ENCODE results near the gene CHKA. TPM values are rescaled to one million over a fixed set of nuclear protein-coding genes. Genes with fewer than 3 reads are reported as not detected.

The CHKA gene
- total and polyA plus RNA-seq, 2 experiments from 2014 or later, result 3.6 to 4.2 TPM

DNA sequence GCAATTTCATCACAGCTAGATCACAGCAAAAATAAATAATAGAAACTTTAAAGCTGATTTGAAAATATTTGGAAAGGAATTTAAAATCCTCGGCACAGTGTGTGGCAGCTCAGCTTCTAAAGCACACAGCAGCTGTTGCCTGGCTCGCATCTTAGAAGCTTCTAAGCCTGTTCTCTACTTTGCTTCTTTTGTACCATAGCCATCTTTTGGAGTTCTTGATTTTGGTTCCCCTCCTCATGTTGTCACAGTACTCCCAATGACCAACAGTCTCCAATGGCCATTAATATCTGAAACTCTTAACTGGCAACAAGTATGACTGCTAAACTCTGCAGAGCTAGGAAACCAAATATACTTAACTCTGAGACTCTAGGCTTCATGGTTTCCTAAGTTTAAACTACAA, 28.8 kb downstream of the CHKA start:
- TF ChIP-seq EZH2 (IDR thresholded peaks at IDR 0.05; ENCODE audit: insufficient read depth, poor library complexity, severe bottlenecking) (no peak), EZH2phosphoT487 (IDR thresholded peaks at IDR 0.05; ENCODE audit: insufficient read depth, low read depth) (no peak)
- no peaks in the 10 kb centered on the region for H3K36me3 ChIP-seq (ENCODE audit: low read depth)
- H3K4me1 ChIP-seq (ENCODE audit: insufficient read depth), result no peaks in the 10 kb centered on the region
- H3K27ac ChIP-seq, result no peak overlapping the region
- H4K20me1 ChIP-seq (ENCODE audit: insufficient read depth), result no peaks in the 10 kb centered on the region
- H2AFZ ChIP-seq, result no peak overlapping the region
- in situ Hi-C loops (cut with MboI), result no loop called here
- H3F3A ChIP-seq (ENCODE audit: insufficient read depth), result no peaks in the 10 kb centered on the region
- no peaks in the 10 kb centered on the region for H3K79me2 ChIP-seq (ENCODE audit: insufficient read depth)
- no peak overlapping the region for H3K9ac ChIP-seq
- no peaks in the 10 kb centered on the region for H3K9me3 ChIP-seq (ENCODE audit: low read depth)
- no peaks in the 10 kb centered on the region for H3K27me3 ChIP-seq (replicated peaks; ENCODE audit: insufficient read depth)
- 94 to 95% methylated on average over 2 of the region's 2 CpGs for WGBS, 2 experiments (ENCODE audit: low coverage in 1 of 2, low lambda C conversion rate in 2 of 2, missing lambda C conversion rate in 2 of 2)
- no peaks in the 10 kb centered on the region for H3K9me2 ChIP-seq (ENCODE audit: insufficient read depth)
- no peak overlapping the region for H3K4me2 ChIP-seq (ENCODE audit: unreplicated experiment)
- DNase-seq, result no peak
- H3K4me3 ChIP-seq, result no peak overlapping the region

DNA sequence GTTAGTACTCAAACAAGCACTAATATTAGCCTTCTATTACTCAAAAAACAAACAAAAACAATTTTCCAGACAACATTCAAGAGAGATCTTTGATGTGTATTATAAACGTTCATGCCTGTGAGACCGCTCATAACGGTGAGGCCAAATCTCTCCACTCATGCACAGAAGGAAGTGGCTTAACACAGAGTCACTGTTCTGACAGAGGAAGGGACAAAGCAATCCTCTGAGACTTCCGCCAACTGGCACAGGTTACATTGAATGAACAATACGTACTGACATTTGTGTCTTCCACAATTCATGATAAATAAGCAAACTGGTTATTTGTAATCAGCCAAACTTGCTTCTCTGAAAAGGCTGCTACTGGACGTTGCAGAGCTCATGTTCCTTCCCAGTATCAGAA, 30.5 kb downstream of the CHKA start:
- Histone ChIP-seq H3K4me3 (no peak overlapping the region), H3K9ac (no peak overlapping the region), H4K20me1 (ENCODE audit: insufficient read depth) (no peaks in the 10 kb centered on the region), H3K79me2 (ENCODE audit: insufficient read depth) (no peaks in the 10 kb centered on the region), H3F3A (ENCODE audit: insufficient read depth) (no peaks in the 10 kb centered on the region), H3K36me3 (ENCODE audit: low read depth) (no peaks in the 10 kb centered on the region), H2AFZ (no peak overlapping the region), H3K4me2 (ENCODE audit: unreplicated experiment) (no peak overlapping the region), H3K9me3 (ENCODE audit: low read depth) (no peaks in the 10 kb centered on the region), H3K9me2 (ENCODE audit: insufficient read depth) (no peaks in the 10 kb centered on the region), H3K4me1 (ENCODE audit: insufficient read depth) (no peaks in the 10 kb centered on the region), H3K27me3 (replicated peaks; ENCODE audit: insufficient read depth) (no peaks in the 10 kb centered on the region), H3K27ac (no peak overlapping the region)
- 77 to 78% methylated on average over 6 of the region's 6 CpGs for WGBS, 2 experiments (ENCODE audit: low coverage in 1 of 2, low lambda C conversion rate in 2 of 2, missing lambda C conversion rate in 2 of 2)
- in situ Hi-C loops (cut with MboI), result no loop called here
- no peak for DNase-seq
- TF ChIP-seq EZH2 (IDR thresholded peaks at IDR 0.05; ENCODE audit: insufficient read depth, poor library complexity, severe bottlenecking) (no peak), EZH2phosphoT487 (IDR thresholded peaks at IDR 0.05; ENCODE audit: insufficient read depth, low read depth) (no peak)

- Histone ChIP-seq H3K79me2 (ENCODE audit: insufficient read depth) (no peaks in the 10 kb centered on the region), H3K4me3 (no peak overlapping the region), H3K9ac (no peak overlapping the region), H3K27me3 (replicated peaks; ENCODE audit: insufficient read depth) (no peaks in the 10 kb centered on the region), H4K20me1 (ENCODE audit: insufficient read depth) (no peaks in the 10 kb centered on the region), H3K4me1 (ENCODE audit: insufficient read depth) (no peaks in the 10 kb centered on the region), H3K9me3 (ENCODE audit: low read depth) (no peaks in the 10 kb centered on the region), H3K36me3 (ENCODE audit: low read depth) (no peaks in the 10 kb centered on the region), H3K9me2 (ENCODE audit: insufficient read depth) (no peaks in the 10 kb centered on the region), H3F3A (ENCODE audit: insufficient read depth) (no peaks in the 10 kb centered on the region), H3K4me2 (ENCODE audit: unreplicated experiment) (no peak overlapping the region), H2AFZ (no peak overlapping the region), H3K27ac (no peak overlapping the region)
- DNase-seq, result no peak
- TF ChIP-seq EZH2phosphoT487 (IDR thresholded peaks at IDR 0.05; ENCODE audit: insufficient read depth, low read depth), result no peak
- no peak for TF ChIP-seq EZH2 (IDR thresholded peaks at IDR 0.05; ENCODE audit: insufficient read depth, poor library complexity, severe bottlenecking)
- 96 to 97% methylated on average over 1 of the region's 1 CpG for WGBS, 2 experiments (ENCODE audit: low coverage in 1 of 2, low lambda C conversion rate in 2 of 2, missing lambda C conversion rate in 2 of 2)
- in situ Hi-C loops (cut with MboI), result no loop called here
These were observed 30.9 kb downstream of the CHKA start for GRCh38 chr11:68090287-68090686.

DNA sequence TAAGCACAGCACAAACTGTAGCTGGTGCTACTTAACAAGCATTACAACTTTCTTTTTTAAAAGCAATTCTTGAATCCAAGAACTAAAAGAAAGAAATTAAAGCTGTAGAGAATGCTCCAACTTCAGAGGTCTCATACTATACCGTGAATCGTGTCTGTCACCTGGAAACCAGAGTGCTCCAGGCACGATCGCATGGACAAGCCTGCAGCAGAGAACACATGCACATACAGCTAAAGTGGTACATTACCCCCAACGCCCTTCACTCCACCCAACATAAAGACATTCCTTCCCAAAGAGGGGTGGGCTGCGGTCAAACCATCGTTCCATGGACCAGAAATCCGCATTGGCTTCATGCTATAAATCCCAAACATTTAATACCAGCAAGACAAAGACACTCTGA, 31.5 kb downstream of the CHKA start:
- H4K20me1 ChIP-seq (ENCODE audit: insufficient read depth), result no peaks in the 10 kb centered on the region
- H3F3A ChIP-seq (ENCODE audit: insufficient read depth), result no peaks in the 10 kb centered on the region
- no peaks in the 10 kb centered on the region for H3K27me3 ChIP-seq (replicated peaks; ENCODE audit: insufficient read depth)
- no peak for DNase-seq
- TF ChIP-seq EZH2 (IDR thresholded peaks at IDR 0.05; ENCODE audit: insufficient read depth, poor library complexity, severe bottlenecking), result no peak
- H3K4me1 ChIP-seq (ENCODE audit: insufficient read depth), result no peaks in the 10 kb centered on the region
- no peak overlapping the region for H3K9ac ChIP-seq
- no peak overlapping the region for H3K27ac ChIP-seq
- H3K4me2 ChIP-seq (ENCODE audit: unreplicated experiment), result no peak overlapping the region
- H3K79me2 ChIP-seq (ENCODE audit: insufficient read depth), result no peaks in the 10 kb centered on the region
- H3K9me3 ChIP-seq (ENCODE audit: low read depth), result no peaks in the 10 kb centered on the region
- no peaks in the 10 kb centered on the region for H3K36me3 ChIP-seq (ENCODE audit: low read depth)
- no peak overlapping the region for H2AFZ ChIP-seq
- in situ Hi-C loops (cut with MboI), result no loop called here
- H3K4me3 ChIP-seq, result no peak overlapping the region
- 81 to 83% methylated on average over 8 of the region's 8 CpGs for WGBS, 2 experiments (ENCODE audit: low coverage in 1 of 2, low lambda C conversion rate in 2 of 2, missing lambda C conversion rate in 2 of 2)
- H3K9me2 ChIP-seq (ENCODE audit: insufficient read depth), result no peaks in the 10 kb centered on the region

- no peaks in the 10 kb centered on the region for H4K20me1 ChIP-seq (ENCODE audit: insufficient read depth)
- H3K4me3 ChIP-seq, result no peak overlapping the region
- H3K27me3 ChIP-seq (replicated peaks; ENCODE audit: insufficient read depth), result no peaks in the 10 kb centered on the region
- no peak overlapping the region for H2AFZ ChIP-seq
- no peak overlapping the region for H3K4me2 ChIP-seq (ENCODE audit: unreplicated experiment)
- no peaks in the 10 kb centered on the region for H3K79me2 ChIP-seq (ENCODE audit: insufficient read depth)
- no peak for TF ChIP-seq EZH2 (IDR thresholded peaks at IDR 0.05; ENCODE audit: insufficient read depth, poor library complexity, severe bottlenecking)
- TF ChIP-seq EZH2phosphoT487 (IDR thresholded peaks at IDR 0.05; ENCODE audit: insufficient read depth, low read depth), result no peak
- DNase-seq, result no peak
- no peak overlapping the region for H3K27ac ChIP-seq
- H3K9me3 ChIP-seq (ENCODE audit: low read depth), result no peaks in the 10 kb centered on the region
- in situ Hi-C loops (cut with MboI), result no loop called here
- H3F3A ChIP-seq (ENCODE audit: insufficient read depth), result no peaks in the 10 kb centered on the region
- H3K9ac ChIP-seq, result no peak overlapping the region
- no peaks in the 10 kb centered on the region for H3K4me1 ChIP-seq (ENCODE audit: insufficient read depth)
- no peaks in the 10 kb centered on the region for H3K36me3 ChIP-seq (ENCODE audit: low read depth)
- WGBS, 2 experiments (ENCODE audit: low coverage in 1 of 2, low lambda C conversion rate in 2 of 2, missing lambda C conversion rate in 2 of 2), result 96 to 99% methylated on average over 3 of the region's 3 CpGs
- no peaks in the 10 kb centered on the region for H3K9me2 ChIP-seq (ENCODE audit: insufficient read depth)
These were observed 37.7 kb downstream of the CHKA start for GRCh38 chr11:68083517-68083916.
